Measurements from ENCODE around the gene CCSER1.

DNA sequence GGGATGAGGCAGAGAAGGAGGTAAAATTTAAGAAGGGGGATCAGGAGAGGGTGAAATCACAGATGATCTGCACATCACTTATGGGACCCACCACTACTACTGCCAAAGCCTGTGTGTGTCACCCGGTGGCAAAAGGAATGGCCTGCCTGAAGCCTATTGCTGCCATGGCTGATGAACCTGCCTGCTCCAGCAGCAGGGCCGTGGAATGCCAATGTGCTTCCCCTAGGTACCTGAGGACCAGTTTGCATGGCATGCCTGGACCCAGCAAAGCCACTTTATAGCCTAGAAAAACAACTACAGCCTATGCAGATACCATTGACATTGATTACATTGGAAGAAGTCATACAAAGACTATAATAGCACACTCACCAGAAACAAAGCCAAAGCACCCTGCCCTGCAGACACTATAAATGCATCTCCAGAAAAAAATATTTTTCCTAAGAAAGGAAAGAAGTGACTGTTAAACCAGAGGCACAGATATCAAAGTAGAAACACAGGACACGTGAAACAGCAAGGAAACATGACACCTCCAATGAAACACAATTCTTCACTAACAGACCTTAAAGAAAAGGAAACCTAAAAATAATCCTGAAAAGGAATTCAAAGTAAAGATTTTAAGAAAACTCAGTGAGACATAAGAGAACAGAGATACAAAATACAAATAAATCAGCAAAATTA is 1495.9 kb downstream of the CCSER1 start:
- TF ChIP-seq EZH2 (IDR thresholded peaks at IDR 0.05; ENCODE audit: borderline replicate concordance, low read depth, low read length, severe bottlenecking), result no peak
- TF ChIP-seq, protein P1, sequence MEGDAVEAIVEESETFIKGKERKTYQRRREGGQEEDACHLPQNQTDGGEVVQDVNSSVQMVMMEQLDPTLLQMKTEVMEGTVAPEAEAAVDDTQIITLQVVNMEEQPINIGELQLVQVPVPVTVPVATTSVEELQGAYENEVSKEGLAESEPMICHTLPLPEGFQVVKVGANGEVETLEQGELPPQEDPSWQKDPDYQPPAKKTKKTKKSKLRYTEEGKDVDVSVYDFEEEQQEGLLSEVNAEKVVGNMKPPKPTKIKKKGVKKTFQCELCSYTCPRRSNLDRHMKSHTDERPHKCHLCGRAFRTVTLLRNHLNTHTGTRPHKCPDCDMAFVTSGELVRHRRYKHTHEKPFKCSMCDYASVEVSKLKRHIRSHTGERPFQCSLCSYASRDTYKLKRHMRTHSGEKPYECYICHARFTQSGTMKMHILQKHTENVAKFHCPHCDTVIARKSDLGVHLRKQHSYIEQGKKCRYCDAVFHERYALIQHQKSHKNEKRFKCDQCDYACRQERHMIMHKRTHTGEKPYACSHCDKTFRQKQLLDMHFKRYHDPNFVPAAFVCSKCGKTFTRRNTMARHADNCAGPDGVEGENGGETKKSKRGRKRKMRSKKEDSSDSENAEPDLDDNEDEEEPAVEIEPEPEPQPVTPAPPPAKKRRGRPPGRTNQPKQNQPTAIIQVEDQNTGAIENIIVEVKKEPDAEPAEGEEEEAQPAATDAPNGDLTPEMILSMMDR (IDR thresholded peaks at IDR 0.05; ENCODE audit: borderline replicate concordance, extremely low read depth, low read length, poor library complexity, severe bottlenecking), result no peak
